Stimulated activated CD4-positive, alpha-beta T cell treated with anti-CD3 and anti-CD28 coated beads, Interleukin-2, amount 100 ng/mL, for 4 hours (primary cell): ENCODE results near the gene CCDC179.
A peak's percentile ranks its signal among the peaks of the same experiment; 100 is the strongest.

Source experiments
- DNase-seq: peaks from one replicate; pipeline ENCODE4 v3.0.0-alpha.2; 2020; ENCODE audit warnings: low read depth

The CCDC179 gene

GRCh38 chr11:22860241-22860640 lies at the start of gene CCDC179:
TSS of gene CCDC179 (minus strand) at chr11:22860474. CDS start at chr11:22860421, 53 bp downstream.
- no peak for DNase-seq

GRCh38 chr11:22903782-22904181 lies 43.5 kb upstream of the CCDC179 start:
- DNase-seq: no peak

- DNase-seq: no peak
Observed at GRCh38 chr11:22901603-22902002, 41.3 kb upstream of the CCDC179 start.

GRCh38 chr11:22900764-22901486 lies 40.7 kb upstream of the CCDC179 start:
- no peak for DNase-seq

GRCh38 chr11:22898036-22898435 lies 37.8 kb upstream of the CCDC179 start:
- no peak for DNase-seq

GRCh38 chr11:22890227-22890626 lies 30.0 kb upstream of the CCDC179 start:
- no peak for DNase-seq

GRCh38 chr11:22884217-22884616 lies 23.9 kb upstream of the CCDC179 start:
- DNase-seq: no peak

- DNase-seq: no peak
Observed at GRCh38 chr11:22879630-22880029, 19.4 kb upstream of the CCDC179 start.

- DNase-seq: no peak
Observed at GRCh38 chr11:22878604-22879003, 18.3 kb upstream of the CCDC179 start.

GRCh38 chr11:22878039-22878438 lies 17.8 kb upstream of the CCDC179 start:
- no peak for DNase-seq

- DNase-seq: peak; percentile 39
Observed at GRCh38 chr11:22875869-22876473, 15.7 kb upstream of the CCDC179 start.

- no peak for DNase-seq
Observed at GRCh38 chr11:22869325-22869724, 9.1 kb upstream of the CCDC179 start.

GRCh38 chr11:22859756-22860155 lies 518 bp downstream of the CCDC179 start:
- no peak for DNase-seq

GRCh38 chr11:22851477-22851876 lies 8.8 kb downstream of the CCDC179 start:
- DNase-seq: no peak

GRCh38 chr11:22846726-22847125 lies 13.5 kb downstream of the CCDC179 start:
- DNase-seq: no peak

GRCh38 chr11:22832315-22833015 lies 27.8 kb downstream of the CCDC179 start:
- DNase-seq: no peak

- no peak for DNase-seq
Observed at GRCh38 chr11:22830082-22830414, 30.2 kb downstream of the CCDC179 start.

- peak; percentile 88 for DNase-seq
Observed at GRCh38 chr11:22829231-22830081, 30.8 kb downstream of the CCDC179 start, which contains the start of gene SVIP. TSS of gene SVIP (minus strand) at chr11:22829801. CDS start at chr11:22829748, 53 bp downstream.

GRCh38 chr11:22828373-22828772 lies 31.9 kb downstream of the CCDC179 start:
- DNase-seq: no peak

- DNase-seq: no peak
Observed at GRCh38 chr11:22822203-22822602, 38.1 kb downstream of the CCDC179 start.

GRCh38 chr11:22809893-22810292 lies 50.4 kb downstream of the CCDC179 start:
- DNase-seq: no peak

- DNase-seq: no peak
Observed at GRCh38 chr11:22808571-22809197, 51.6 kb downstream of the CCDC179 start.
